ENCODE data around the gene BICD1.

DNA sequence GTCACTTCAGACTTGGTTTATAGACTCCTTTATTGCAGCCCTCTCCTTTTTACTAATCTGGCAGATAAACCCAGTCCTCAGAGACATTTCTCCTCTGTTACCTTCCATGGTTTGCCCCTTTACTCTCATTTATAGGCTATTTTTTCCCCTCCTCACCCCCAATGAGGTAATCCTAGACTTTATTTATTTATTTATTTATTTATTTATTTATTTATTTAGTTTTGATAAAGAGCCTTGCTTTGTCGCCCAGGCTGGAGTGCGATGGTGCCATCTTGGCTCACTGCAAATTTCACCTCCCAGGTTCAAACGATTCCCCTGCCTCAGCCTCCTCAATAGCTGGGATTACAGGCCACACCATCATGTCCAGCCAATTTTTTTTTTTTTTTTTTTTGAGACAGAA, 301.1 kb downstream of the BICD1 start:
- TF ChIP-seq, protein P1, sequence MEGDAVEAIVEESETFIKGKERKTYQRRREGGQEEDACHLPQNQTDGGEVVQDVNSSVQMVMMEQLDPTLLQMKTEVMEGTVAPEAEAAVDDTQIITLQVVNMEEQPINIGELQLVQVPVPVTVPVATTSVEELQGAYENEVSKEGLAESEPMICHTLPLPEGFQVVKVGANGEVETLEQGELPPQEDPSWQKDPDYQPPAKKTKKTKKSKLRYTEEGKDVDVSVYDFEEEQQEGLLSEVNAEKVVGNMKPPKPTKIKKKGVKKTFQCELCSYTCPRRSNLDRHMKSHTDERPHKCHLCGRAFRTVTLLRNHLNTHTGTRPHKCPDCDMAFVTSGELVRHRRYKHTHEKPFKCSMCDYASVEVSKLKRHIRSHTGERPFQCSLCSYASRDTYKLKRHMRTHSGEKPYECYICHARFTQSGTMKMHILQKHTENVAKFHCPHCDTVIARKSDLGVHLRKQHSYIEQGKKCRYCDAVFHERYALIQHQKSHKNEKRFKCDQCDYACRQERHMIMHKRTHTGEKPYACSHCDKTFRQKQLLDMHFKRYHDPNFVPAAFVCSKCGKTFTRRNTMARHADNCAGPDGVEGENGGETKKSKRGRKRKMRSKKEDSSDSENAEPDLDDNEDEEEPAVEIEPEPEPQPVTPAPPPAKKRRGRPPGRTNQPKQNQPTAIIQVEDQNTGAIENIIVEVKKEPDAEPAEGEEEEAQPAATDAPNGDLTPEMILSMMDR (conservative IDR thresholded peaks at IDR 0.05; ENCODE audit: low read depth in 2 of 2), result no peak
- TF ChIP-seq POLR2AphosphoS5 (IDR thresholded peaks at IDR 0.05; ENCODE audit: low read depth) (no peak), REST (IDR thresholded peaks at IDR 0.05; ENCODE audit: unreplicated experiment) (no peak), CREB1 (CRISPR knock-in tag; IDR thresholded peaks at IDR 0.05; ENCODE audit: low read depth) (no peak), JUNB (IDR thresholded peaks at IDR 0.05; ENCODE audit: unreplicated experiment) (no peak), NANOG (IDR thresholded peaks at IDR 0.05; ENCODE audit: borderline replicate concordance) (no peak), STAT1 (IDR thresholded peaks at IDR 0.05; ENCODE audit: unreplicated experiment) (no peak), EZH2 (IDR thresholded peaks at IDR 0.05; ENCODE audit: low read depth, unreplicated experiment) (no peak), EZH2phosphoT487 (IDR thresholded peaks at IDR 0.05; ENCODE audit: unreplicated experiment) (no peak), ZNF331 (CRISPR knock-in tag; IDR thresholded peaks at IDR 0.05; ENCODE audit: low read depth) (no peak), ZNF114 (CRISPR knock-in tag; IDR thresholded peaks at IDR 0.05) (no peak), ZNF462 (CRISPR knock-in tag; IDR thresholded peaks at IDR 0.05) (no peak)
- TF ChIP-seq, protein P2, sequence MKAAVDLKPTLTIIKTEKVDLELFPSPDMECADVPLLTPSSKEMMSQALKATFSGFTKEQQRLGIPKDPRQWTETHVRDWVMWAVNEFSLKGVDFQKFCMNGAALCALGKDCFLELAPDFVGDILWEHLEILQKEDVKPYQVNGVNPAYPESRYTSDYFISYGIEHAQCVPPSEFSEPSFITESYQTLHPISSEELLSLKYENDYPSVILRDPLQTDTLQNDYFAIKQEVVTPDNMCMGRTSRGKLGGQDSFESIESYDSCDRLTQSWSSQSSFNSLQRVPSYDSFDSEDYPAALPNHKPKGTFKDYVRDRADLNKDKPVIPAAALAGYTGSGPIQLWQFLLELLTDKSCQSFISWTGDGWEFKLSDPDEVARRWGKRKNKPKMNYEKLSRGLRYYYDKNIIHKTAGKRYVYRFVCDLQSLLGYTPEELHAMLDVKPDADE (IDR thresholded peaks at IDR 0.05), result no peak
